ENCODE data around the gene B4GALT1. TPM values are rescaled to one million over a fixed set of nuclear protein-coding genes. Genes with fewer than 3 reads are reported as not detected.

B4GALT1 gene
- total and polyA plus RNA-seq, 9 donors, result 35.8 to 226 (median 88.3) TPM

DNA sequence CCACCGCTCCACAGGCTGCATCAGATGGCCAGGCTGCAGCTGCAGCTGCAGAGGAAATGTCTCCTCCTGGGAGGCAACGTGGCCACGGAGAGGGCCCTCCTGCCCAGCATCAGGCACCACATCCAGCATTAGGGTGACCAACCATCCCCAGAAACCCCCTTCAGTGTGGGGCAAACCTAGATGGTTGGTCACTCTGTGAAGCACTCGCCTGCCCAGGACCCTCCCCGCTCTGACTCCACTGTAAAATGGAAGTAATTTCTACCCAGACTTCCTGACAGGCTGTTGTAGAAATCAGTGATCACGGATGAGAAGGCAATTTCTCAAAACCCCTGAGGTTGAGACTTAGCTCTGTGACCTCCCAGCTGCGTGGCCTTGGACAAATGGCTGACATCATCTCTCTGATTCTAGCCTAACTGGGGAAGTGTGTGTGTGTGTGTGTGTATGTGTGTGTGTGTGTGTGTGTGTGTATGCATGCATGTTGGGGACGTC, 31.6 kb downstream of the B4GALT1 start:
- intact Hi-C loops (cut with DNase I), result no loop called here
- Histone ChIP-seq H3K4me1 (ENCODE audit: insufficient read depth) (peaks cover 32% of the 10 kb centered on the region), H3K4me3 (no peak overlapping the region), H3K9me3 (no peaks in the 10 kb centered on the region), H3K27me3 (no peaks in the 10 kb centered on the region), H3K27ac (peak overlapping the region in 1 of 2 donors; percentile 82), H3K36me3 (no peaks in the 10 kb centered on the region)
- TF ChIP-seq CTCF (IDR thresholded peaks at IDR 0.05), result no peak
- no peak for TF ChIP-seq POLR2A (IDR thresholded peaks at IDR 0.05)
- no peak for TF ChIP-seq EP300 (IDR thresholded peaks at IDR 0.05)
- 33 to 40% (median 36%) methylated on average over 8 of the region's 8 CpGs for WGBS, 3 donors
- peak; percentile 74 to 81 (median 79) for DNase-seq

DNA sequence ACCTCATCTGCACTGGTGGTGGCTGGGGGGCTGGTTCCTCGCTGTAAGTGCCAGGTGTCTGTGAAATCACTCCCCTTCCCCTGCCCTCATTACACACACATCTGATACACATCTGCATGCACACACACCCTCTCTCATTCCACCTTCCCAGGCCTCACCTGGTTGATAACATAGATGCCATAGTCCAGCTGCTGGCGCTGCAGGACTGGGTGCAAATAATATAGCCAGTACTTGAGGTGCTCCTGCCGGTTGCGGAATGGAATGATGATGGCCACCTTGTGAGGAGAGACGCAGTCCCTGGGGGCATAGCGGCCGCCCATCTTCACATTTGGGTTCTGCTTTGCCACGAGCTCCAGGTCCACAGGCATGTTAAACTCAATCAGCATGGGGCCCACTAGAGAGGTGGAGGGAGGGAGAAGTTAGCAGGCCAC, 32.1 kb downstream of the B4GALT1 start:
- H3K9me3 ChIP-seq, result no peaks in the 10 kb centered on the region
- DNase-seq, result no peak
- no peak for TF ChIP-seq EP300 (IDR thresholded peaks at IDR 0.05)
- TF ChIP-seq CTCF (IDR thresholded peaks at IDR 0.05), result no peak
- TF ChIP-seq POLR2A (IDR thresholded peaks at IDR 0.05), result no peak
- peak overlapping the region in 1 of 2 donors; percentile 82 for H3K27ac ChIP-seq
- no peaks in the 10 kb centered on the region for H3K36me3 ChIP-seq
- H3K4me1 ChIP-seq (ENCODE audit: insufficient read depth), result peaks cover 32% of the 10 kb centered on the region
- 86 to 92% (median 89%) methylated on average over 8 of the region's 8 CpGs for WGBS, 3 donors
- H3K27me3 ChIP-seq, result no peaks in the 10 kb centered on the region
- no peak overlapping the region for H3K4me3 ChIP-seq
- intact Hi-C loops (cut with DNase I), result no loop called here

DNA sequence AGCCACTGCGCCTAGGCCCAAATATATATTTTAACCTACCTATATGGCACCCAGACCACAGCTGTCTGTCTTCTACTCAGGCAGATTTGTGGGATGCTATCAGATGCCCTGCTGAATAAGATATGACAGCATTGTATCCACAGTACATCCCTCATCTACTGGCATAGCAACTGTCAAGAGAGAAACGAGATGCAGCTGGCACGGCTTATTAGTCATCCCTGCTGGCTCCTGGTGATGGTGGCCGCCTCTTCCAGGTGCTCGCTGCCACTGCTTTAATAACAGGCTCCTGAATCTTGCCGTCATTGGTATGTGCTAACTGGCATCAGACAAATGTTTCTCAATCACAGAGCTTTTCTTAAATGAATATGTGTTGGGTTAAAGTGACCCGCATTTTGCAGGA, 34.0 kb downstream of the B4GALT1 start:
- intact Hi-C loops (cut with DNase I), result no loop called here
- H3K4me3 ChIP-seq, result no peak overlapping the region
- H3K27ac ChIP-seq, result no peak overlapping the region
- DNase-seq, result no peak
- H3K9me3 ChIP-seq, result no peaks in the 10 kb centered on the region
- H3K36me3 ChIP-seq, result no peaks in the 10 kb centered on the region
- TF ChIP-seq CTCF (IDR thresholded peaks at IDR 0.05) (no peak), POLR2A (IDR thresholded peaks at IDR 0.05) (no peak), EP300 (IDR thresholded peaks at IDR 0.05) (no peak)
- peaks cover 18% of the 10 kb centered on the region for H3K4me1 ChIP-seq (ENCODE audit: insufficient read depth)
- 88 to 92% (median 91%) methylated on average over 7 of the region's 7 CpGs for WGBS, 3 donors
- no peaks in the 10 kb centered on the region for H3K27me3 ChIP-seq

GRCh38 chr9:33131790-33132772, 35.1 kb downstream of the B4GALT1 start:
- H3K4me3 ChIP-seq, result no peak overlapping the region
- TF ChIP-seq EP300 (IDR thresholded peaks at IDR 0.05) (no peak), CTCF (IDR thresholded peaks at IDR 0.05) (no peak), POLR2A (IDR thresholded peaks at IDR 0.05) (no peak)
- H3K9me3 ChIP-seq, result no peaks in the 10 kb centered on the region
- no peaks in the 10 kb centered on the region for H3K36me3 ChIP-seq
- peaks cover 16% of the 10 kb centered on the region for H3K4me1 ChIP-seq (ENCODE audit: insufficient read depth)
- H3K27me3 ChIP-seq, result no peaks in the 10 kb centered on the region
- peak in 1 of 5 donors; percentile 35 for DNase-seq
- intact Hi-C loops (cut with DNase I), result no loop called here
- 53 to 75% (median 58%) methylated on average over 10 of the region's 10 CpGs for WGBS, 3 donors
- no peak overlapping the region for H3K27ac ChIP-seq

All from ovary (tissue), 9 donors.